Omental fat pad (tissue), 4 donors: ENCODE results near the gene SH3GL2. TPM values are rescaled to one million over a fixed set of nuclear protein-coding genes. Genes with fewer than 3 reads are reported as not detected.

Experiments
- ATAC-seq: fragments of 150-250 bp; one replicate; pipeline ENCODE4 v1.9.1; 2016; ENCODE audit warnings: mild to moderate bottlenecking, moderate library complexity; ENCODE audit not compliant: low FRiP score
- DNase-seq: peaks from one replicate; pipeline ENCODE4 v3.0.0-alpha.2; 2019; ENCODE audit warnings: low spot score
- total RNA-seq, 4 donors: library from RNA; depleted of rRNA; stranded (reverse); fragments of >200 nt; gene quantifications; one replicate each; pipeline ENCODE4 v1.1.0, GENCODE V29; 2016
- TF ChIP-seq, protein P1 (sequence below), 3 donors: fragments of 450-650 bp; IDR thresholded peaks; one replicate each; pipeline ENCODE4 v1.5.1; 2016 to 2017; ENCODE audit warnings: antibody characterized with exemption in 3 of 3, mild to moderate bottlenecking in 3 of 3, moderate library complexity in 2 of 3

The SH3GL2 gene
- total RNA-seq, 4 donors from 2014 or later = 0.24 to 0.56 TPM; not detected in 2

DNA sequence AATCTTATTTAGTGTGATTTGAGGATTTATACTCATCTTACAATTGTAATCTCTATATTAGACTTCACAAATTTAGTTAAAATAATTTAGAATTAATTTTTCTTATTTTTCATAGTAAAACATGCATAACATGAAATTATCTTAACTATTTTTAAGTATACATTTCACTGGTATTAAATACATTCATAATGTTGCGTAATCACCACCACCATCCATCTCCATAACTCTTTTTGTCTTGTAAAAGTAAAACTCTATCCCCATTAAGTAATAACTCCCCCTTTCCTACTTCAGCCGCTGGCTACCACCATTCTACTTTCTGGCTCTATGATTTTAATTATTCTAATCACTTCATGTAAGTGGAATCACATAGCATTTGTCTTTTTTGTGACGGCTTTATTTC, 193.4 kb downstream of the SH3GL2 start:
- no peak for ATAC-seq
- no peak for DNase-seq
- TF ChIP-seq, protein P1, sequence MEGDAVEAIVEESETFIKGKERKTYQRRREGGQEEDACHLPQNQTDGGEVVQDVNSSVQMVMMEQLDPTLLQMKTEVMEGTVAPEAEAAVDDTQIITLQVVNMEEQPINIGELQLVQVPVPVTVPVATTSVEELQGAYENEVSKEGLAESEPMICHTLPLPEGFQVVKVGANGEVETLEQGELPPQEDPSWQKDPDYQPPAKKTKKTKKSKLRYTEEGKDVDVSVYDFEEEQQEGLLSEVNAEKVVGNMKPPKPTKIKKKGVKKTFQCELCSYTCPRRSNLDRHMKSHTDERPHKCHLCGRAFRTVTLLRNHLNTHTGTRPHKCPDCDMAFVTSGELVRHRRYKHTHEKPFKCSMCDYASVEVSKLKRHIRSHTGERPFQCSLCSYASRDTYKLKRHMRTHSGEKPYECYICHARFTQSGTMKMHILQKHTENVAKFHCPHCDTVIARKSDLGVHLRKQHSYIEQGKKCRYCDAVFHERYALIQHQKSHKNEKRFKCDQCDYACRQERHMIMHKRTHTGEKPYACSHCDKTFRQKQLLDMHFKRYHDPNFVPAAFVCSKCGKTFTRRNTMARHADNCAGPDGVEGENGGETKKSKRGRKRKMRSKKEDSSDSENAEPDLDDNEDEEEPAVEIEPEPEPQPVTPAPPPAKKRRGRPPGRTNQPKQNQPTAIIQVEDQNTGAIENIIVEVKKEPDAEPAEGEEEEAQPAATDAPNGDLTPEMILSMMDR (IDR thresholded peaks at IDR 0.05) = no peak

DNA sequence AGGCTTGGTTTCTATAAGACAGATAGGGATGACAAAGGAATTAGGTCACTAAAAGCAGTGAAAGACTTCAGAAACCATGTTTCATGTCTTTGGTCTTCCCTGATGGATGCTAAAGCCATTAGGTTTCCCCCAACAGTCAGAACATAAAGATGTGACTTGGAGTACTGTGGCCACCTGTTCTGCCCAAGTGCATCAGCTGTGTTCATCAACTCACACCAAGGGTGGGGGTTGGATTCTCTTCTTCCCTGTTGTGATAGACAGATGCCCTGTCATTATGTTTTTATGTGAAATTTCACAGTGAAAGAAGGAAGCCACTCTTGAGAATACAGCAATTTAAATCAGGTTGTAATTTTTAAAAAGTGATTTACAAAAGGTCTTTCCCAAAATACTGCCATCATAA, 196.8 kb downstream of the SH3GL2 start:
- DNase-seq = no peak
- TF ChIP-seq, protein P1 (IDR thresholded peaks at IDR 0.05) = no peak
- ATAC-seq = no peak

DNA sequence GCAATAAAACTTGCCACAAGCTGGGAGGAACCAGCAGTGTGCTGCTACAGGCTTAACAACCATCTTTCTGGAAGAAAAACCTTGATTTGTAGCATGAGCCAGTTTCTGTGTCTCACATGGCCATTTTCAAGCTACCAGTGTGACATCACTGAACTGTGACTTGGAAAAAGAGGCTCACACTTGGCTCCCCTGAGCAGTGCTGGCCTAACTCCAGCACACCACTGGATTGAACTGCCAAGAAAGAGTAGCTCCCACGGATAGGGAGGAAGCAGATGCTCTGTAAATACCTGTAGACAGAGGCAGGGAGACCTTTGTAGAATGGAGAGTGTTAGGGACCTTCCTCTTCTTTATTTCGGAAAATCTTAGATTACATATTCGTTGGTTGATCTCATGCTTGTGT, 197.9 kb downstream of the SH3GL2 start:
- ATAC-seq (no peak), DNase-seq (no peak)
- TF ChIP-seq, protein P1 (IDR thresholded peaks at IDR 0.05) = no peak

DNA sequence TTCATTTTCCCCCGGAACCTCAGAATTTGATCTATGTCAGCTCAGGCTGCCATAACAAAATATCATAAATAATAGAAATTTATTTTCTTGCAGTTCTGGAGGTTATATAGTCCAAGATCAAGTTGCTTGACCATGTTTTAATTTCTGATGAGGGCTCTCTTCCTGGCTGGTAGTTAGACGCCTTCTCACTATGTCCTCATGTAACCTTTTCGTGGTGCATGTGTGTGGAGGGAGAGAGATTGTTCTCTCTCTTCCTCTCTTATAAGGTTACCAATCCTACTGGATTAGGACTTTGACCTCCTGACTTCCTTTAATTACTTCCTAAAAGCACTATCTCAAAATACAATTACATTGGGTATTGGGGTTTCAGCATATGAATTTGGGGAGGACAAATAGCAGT, 198.6 kb downstream of the SH3GL2 start:
- no peak for ATAC-seq
- DNase-seq = no peak
- TF ChIP-seq, protein P1 (IDR thresholded peaks at IDR 0.05) = no peak

DNA sequence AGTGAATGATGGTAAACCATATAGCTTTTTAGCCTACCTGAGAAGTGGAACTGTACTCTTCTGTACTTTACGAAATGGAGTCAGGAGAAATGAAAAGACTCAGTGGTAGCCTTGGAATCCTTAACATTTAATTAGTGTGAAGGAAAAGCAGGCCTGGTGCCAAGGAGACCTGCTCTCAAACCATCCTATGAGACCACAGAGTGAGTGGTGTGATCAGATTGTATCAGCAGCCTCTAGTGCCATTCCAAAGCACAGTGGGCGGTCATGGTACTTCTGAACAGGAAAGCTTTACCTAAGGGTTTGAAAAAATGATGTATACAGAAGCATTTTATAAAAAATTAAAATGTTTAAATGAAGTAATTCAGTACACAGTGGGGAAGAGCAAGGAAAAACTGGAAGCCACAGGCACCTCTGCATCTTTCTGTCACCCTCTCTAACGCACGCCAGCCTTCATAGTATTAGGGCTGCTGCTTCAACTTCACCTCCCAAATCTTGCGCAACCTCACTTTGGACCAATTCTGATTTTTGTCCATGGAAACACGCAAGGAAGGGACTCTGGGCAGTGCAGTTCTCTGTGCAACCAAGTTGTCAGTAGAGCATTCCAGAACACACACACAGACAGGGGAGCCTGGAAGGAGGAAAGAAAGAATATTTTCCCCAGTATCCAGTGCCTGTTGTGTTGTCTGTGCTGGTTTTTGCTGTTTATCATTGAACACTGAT, 203.7 kb downstream of the SH3GL2 start:
- TF ChIP-seq, protein P1 (IDR thresholded peaks at IDR 0.05) = no peak
- no peak for DNase-seq
- ATAC-seq = no peak

DNA sequence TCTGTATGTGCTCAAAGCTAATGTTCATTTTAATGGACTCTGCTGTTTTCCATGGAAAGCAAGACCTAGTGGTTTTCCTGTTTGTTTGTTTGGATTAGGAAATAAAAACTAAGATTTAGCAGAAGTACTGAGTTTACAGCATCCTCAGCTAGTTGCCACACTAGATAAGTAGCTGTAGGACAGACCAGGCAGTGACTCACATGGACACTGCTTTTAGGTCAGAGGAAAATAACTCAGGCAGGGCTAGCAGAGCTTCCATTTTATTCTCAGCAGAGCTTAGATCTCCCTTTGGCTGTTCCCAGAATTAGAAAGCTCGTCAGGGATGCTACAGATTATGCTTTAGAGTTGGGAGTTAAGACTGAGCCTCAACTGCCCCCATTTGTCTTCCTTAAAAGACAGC, 204.4 kb downstream of the SH3GL2 start:
- no peak for ATAC-seq
- TF ChIP-seq, protein P1 (IDR thresholded peaks at IDR 0.05) = no peak
- no peak for DNase-seq

DNA sequence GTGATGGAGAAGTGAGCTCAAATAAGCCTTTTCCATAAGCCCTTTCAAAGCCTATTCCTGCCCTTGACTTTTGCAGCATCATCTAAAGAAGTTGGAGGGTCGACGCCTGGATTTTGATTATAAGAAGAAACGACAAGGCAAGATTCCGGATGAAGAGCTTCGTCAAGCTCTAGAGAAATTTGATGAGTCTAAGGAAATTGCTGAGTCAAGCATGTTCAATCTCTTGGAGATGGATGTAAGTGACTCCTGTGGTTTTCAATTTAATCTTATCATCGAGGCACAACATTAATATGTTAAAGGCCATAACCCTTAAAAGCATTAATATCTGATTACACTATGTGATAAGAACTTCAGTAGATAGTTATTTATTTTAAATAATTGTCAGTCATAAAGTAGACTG, 210.4 kb downstream of the SH3GL2 start:
- TF ChIP-seq, protein P1 (IDR thresholded peaks at IDR 0.05) = no peak
- no peak for DNase-seq
- no peak for ATAC-seq
